Skeletal muscle tissue (tissue), 5 donors: Measurements from ENCODE around the gene CCDC126. TPM values are rescaled to one million over a fixed set of nuclear protein-coding genes. Genes with fewer than 3 reads are reported as not detected.

ENCODE experiments used
- H3K27ac ChIP-seq: one replicate; pipeline ENCODE4 v1.7.0; 2013; ENCODE audit warnings: mild to moderate bottlenecking, low read depth, low read length, inconsistent platforms
- H3K27me3 ChIP-seq, 3 donors: one replicate each; pipeline ENCODE4 v1.7.0; 2013; ENCODE audit warnings: low read length in 3 of 3; ENCODE audit not compliant: control insufficient read depth in 3 of 3, insufficient read depth in 3 of 3
- H3K36me3 ChIP-seq, 3 donors: one replicate each; pipeline ENCODE4 v1.7.0; 2013; ENCODE audit warnings: low read length in 3 of 3; ENCODE audit not compliant: control insufficient read depth in 3 of 3, insufficient read depth in 3 of 3
- H3K4me1 ChIP-seq, 3 donors: one replicate each; pipeline ENCODE4 v1.7.0; 2013; ENCODE audit warnings: low read length in 3 of 3, mild to moderate bottlenecking in 3 of 3; ENCODE audit not compliant: control insufficient read depth in 3 of 3, insufficient read depth in 3 of 3
- H3K4me3 ChIP-seq, 3 donors: one replicate each; pipeline ENCODE4 v1.7.0; 2013; ENCODE audit warnings: low read length in 3 of 3
- H3K9ac ChIP-seq, 3 donors: one replicate each; pipeline ENCODE4 v1.7.0; 2013; ENCODE audit warnings: low read length in 3 of 3, mild to moderate bottlenecking in 3 of 3, moderate library complexity in 2 of 3, low read depth in 1 of 3
- H3K9me3 ChIP-seq, 3 donors: one replicate each; pipeline ENCODE4 v1.7.0; 2013; ENCODE audit warnings: low read length in 3 of 3; ENCODE audit not compliant: control insufficient read depth in 3 of 3
- small RNA-seq: library from RNA; depleted of rRNA; stranded (forward); fragments of <200 nt; gene quantifications from one replicate; pipeline ENCODE3, GENCODE V24; 2014
- total RNA-seq: library from RNA; depleted of rRNA; stranded (reverse); fragments of >200 nt; gene quantifications from one replicate; pipeline ENCODE4 v1.2.3, GENCODE V29; 2014
- donor health status: Osteomylitis.

The CCDC126 gene
- total RNA-seq, 1 donor from 2014 or later = 21.4 TPM

DNA sequence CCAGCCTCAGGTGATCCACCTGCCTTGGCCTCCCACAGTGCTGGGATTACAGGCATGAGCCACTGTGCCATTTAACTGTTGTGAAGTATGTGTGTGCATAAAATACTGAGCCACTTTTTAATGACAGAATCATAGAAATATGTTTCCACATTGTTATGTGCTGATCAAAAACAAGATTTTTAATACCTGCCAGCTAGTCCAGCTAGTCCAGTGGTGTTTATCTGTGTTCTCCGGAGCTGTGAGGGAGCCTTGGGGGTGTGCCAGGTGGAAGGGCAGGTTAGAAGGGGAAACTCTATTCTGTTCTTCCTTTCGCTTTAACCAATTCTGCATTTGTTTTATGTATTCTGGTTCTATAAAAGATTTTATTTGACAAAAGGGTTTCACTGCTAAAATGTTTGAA lies 89.8 kb downstream of the CCDC126 start:
- Histone ChIP-seq H3K4me1 (no peaks in the 10 kb centered on the region), H3K27ac (no peak overlapping the region), H3K4me3 (no peak overlapping the region), H3K9me3 (no peaks in the 10 kb centered on the region), H3K27me3 (no peaks in the 10 kb centered on the region), H3K9ac (no peak overlapping the region), H3K36me3 (peaks cover 0 to 2% (median 0%) of the 10 kb centered on the region in 3 donors)

DNA sequence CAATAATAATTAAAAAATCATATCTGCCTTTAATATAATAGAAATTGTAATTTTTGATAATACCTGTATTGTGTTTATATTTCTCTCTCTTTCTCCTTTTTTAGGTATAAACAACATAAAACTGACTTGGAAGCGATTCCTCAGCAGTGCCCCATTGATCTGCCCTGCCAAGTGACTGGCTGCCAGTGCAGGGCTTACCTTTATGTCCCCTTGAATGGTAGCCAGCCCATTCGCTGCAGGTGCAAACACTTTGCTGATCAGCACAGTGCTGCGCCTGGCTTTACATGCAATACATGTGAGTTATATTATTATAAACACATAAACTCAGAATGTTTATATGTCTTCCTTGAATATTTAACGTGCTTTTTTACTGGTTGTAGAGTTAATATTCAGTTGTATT lies 92.0 kb downstream of the CCDC126 start:
- Histone ChIP-seq H3K27ac (no peak overlapping the region), H3K9me3 (no peaks in the 10 kb centered on the region), H3K4me3 (no peak overlapping the region), H3K36me3 (peaks cover 3 to 12% (median 5%) of the 10 kb centered on the region in 3 donors), H3K9ac (no peak overlapping the region), H3K27me3 (no peaks in the 10 kb centered on the region), H3K4me1 (no peaks in the 10 kb centered on the region)

GRCh38 chr7:23691320-23691719 lies 94.1 kb downstream of the CCDC126 start:
- Histone ChIP-seq H3K27me3 (no peaks in the 10 kb centered on the region), H3K9ac (no peak overlapping the region), H3K27ac (no peak overlapping the region), H3K36me3 (peaks cover 3 to 12% (median 5%) of the 10 kb centered on the region in 3 donors), H3K4me3 (no peak overlapping the region), H3K4me1 (no peaks in the 10 kb centered on the region), H3K9me3 (no peaks in the 10 kb centered on the region)

DNA sequence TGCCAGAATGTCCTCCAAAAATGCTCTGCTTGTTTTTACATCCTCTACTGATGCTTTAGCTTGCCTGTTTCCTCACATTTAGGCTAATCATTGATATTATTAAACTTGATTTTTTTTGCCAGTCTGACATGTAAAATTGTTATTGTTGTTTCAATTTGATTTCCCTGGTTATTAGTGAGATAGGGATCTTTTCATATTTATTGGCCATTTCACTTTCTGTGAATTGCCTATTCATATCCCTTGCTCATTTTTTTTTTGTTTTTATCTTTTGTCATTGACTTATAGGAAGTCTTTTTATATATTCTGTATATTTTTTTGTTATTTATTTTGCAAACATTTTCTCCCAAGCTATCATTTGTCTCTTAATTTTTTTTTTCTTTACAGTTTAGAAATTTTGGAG lies 96.0 kb downstream of the CCDC126 start:
- no peaks in the 10 kb centered on the region for H3K27me3 ChIP-seq
- no peak overlapping the region for H3K9ac ChIP-seq
- H3K4me1 ChIP-seq = no peaks in the 10 kb centered on the region
- no peak overlapping the region for H3K27ac ChIP-seq
- no peaks in the 10 kb centered on the region for H3K9me3 ChIP-seq
- peaks cover 3 to 12% (median 5%) of the 10 kb centered on the region in 3 donors for H3K36me3 ChIP-seq
- H3K4me3 ChIP-seq = no peak overlapping the region

Small RNA genes within 50 kb of the gene (small RNA-seq; reads per million reads assigned to genes)
- not detected for gene AC006026.2

Other genes starting within 250 kb of the CCDC126 start
- gene IGF2BP3, start 126.9 kb upstream of the CCDC126 start, total RNA-seq = 59.0 TPM
- gene TRA2A, start 65.4 kb upstream of the CCDC126 start, total RNA-seq = 33.9 TPM
- gene FAM221A, start 82.8 kb downstream of the CCDC126 start, total RNA-seq = 0.52 TPM
- gene STK31, start 112.8 kb downstream of the CCDC126 start, total RNA-seq = 1.0 TPM